ENCODE measurements around the gene WRAP53. TPM values are rescaled to one million over a fixed set of nuclear protein-coding genes. Genes with fewer than 3 reads are reported as not detected.

Gene WRAP53
- total RNA-seq, 6 donors from 2014 or later = 6.0 to 10.3 (median 7.8) TPM

DNA sequence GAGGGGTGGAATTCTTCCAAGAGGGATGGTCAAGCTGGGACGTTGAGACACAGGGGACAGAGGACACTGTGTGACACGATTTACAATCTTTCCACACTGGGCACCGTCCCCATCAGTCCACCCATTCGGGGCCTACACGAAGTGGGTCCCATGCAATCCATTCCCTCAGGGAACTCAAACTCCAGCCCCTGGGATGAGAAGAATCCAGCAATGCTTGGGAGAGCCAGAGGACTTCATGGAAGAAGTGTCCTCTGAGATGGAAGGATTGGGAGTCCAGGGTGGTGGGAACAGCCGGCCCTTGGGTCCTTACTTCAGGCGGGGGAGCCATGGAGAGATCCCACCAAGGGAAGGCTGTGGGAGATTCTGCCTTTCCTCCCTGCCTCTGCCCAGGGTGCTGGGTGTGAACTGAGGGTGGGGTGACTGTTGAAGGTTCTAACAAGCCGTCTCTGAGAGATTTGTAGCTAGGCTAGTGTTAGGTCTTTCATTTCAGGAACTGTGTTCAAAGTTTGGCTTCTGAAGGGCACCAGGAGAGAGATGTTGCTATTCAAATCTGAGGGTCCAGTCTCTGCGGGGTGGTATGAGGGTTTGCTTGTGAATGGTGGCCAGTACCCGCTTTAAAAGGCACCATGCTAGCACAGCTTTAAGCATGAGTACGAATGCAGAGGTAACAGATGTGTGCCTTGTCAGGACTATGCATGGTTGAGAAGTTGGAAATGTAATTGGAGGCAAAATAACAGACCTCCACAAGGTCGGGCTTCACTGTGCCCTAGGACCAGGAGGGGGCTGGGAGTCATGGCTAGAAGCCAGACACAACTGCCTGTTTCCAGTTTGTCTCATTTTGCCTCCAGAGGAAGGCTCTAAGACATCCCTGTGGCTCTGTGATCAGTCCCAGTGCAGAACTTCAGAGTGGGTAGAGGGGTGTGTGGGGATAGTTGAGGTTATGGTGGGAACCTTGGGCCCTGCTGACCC lies 35.6 kb upstream of the WRAP53 start:
- Histone ChIP-seq H3K4me1 (peaks cover 16 to 22% (median 21%) of the 10 kb centered on the region in 4 donors), H3K36me3 (no peaks in the 10 kb centered on the region), H3K4me3 (no peak overlapping the region), H3K9me3 (no peaks in the 10 kb centered on the region), H3K27me3 (peaks cover 0 to 26% (median 6%) of the 10 kb centered on the region in 4 donors), H3K27ac (peak overlapping the region in 1 of 4 donors; percentile 26)
- TF ChIP-seq POLR2AphosphoS5 (IDR thresholded peaks at IDR 0.05) (no peak), POLR2A (IDR thresholded peaks at IDR 0.05) (no peak), EP300 (IDR thresholded peaks at IDR 0.05) (no peak)
- TF ChIP-seq, protein P1, sequence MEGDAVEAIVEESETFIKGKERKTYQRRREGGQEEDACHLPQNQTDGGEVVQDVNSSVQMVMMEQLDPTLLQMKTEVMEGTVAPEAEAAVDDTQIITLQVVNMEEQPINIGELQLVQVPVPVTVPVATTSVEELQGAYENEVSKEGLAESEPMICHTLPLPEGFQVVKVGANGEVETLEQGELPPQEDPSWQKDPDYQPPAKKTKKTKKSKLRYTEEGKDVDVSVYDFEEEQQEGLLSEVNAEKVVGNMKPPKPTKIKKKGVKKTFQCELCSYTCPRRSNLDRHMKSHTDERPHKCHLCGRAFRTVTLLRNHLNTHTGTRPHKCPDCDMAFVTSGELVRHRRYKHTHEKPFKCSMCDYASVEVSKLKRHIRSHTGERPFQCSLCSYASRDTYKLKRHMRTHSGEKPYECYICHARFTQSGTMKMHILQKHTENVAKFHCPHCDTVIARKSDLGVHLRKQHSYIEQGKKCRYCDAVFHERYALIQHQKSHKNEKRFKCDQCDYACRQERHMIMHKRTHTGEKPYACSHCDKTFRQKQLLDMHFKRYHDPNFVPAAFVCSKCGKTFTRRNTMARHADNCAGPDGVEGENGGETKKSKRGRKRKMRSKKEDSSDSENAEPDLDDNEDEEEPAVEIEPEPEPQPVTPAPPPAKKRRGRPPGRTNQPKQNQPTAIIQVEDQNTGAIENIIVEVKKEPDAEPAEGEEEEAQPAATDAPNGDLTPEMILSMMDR (IDR thresholded peaks at IDR 0.05) = no peak
- no peak for ATAC-seq (ENCODE audit: low FRiP score in 2 of 2)
- 72 to 79% methylated on average over 7 to 12 of the region's 12 CpGs for WGBS, 2 donors
- DNase-seq = no peak

DNA sequence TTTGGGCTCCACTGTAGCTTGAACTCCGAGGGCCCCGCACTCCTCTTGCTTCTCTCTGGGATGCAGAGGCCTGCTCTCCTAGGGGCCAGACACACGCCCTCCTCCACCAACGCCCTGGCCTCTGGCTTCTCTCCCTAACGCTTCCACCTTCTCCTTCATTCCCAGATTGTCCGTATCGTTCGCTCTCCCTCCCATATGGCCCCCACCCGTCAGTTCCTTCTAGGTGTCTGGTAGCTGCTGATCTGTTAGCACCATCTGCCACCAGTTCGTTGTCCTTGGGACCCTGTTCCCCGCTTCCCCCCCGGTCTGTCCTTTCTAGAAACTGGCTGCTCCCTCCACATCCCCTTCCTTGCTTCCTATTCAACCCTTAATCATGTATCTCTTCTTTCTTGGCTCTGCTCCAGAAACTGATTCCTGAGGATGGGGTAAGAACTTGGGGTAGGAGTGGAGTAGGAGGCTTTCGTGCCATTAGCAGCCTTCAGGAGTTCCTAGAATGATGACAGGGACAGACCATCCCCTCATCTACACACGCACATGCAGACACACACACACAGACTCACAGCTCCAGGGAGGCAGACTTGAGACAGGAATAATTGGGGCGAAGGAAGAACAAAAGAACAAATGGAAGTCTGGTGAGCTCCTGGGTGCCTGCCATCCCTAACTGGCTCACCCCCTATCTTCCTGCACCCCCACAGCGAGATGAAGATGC lies 33.3 kb upstream of the WRAP53 start:
- H3K27ac ChIP-seq = no peak overlapping the region
- H3K27me3 ChIP-seq = peaks cover 0 to 25% (median 6%) of the 10 kb centered on the region in 4 donors
- no peaks in the 10 kb centered on the region for H3K36me3 ChIP-seq
- ATAC-seq (ENCODE audit: low FRiP score in 2 of 2) = no peak
- WGBS, 2 donors = 75 to 80% methylated on average over 16 of the region's 16 CpGs
- no peak for DNase-seq
- H3K4me3 ChIP-seq = no peak overlapping the region
- no peak for TF ChIP-seq EP300 (IDR thresholded peaks at IDR 0.05)
- TF ChIP-seq POLR2A (IDR thresholded peaks at IDR 0.05) = no peak
- TF ChIP-seq, protein P1 (IDR thresholded peaks at IDR 0.05) = no peak
- TF ChIP-seq POLR2AphosphoS5 (IDR thresholded peaks at IDR 0.05) = no peak
- H3K4me1 ChIP-seq = peaks cover 16 to 21% (median 20%) of the 10 kb centered on the region in 4 donors
- no peaks in the 10 kb centered on the region for H3K9me3 ChIP-seq

DNA sequence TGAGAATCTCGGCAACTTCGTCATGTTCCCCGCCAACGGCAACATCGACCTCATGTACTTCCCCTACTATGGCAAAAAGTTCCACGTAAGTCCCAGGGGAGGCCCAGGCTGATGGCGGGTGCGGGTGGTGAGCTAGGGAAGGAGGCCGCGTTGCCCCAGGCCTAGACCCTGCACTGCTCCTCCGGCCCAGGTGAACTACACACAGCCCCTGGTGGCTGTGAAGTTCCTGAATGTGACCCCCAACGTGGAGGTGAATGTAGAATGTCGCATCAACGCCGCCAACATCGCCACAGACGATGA lies 32.8 kb upstream of the WRAP53 start:
- TF ChIP-seq, protein P1 (IDR thresholded peaks at IDR 0.05) = no peak
- DNase-seq (no peak), ATAC-seq (ENCODE audit: low FRiP score in 2 of 2) (no peak)
- no peaks in the 10 kb centered on the region for H3K9me3 ChIP-seq
- no peak overlapping the region for H3K4me3 ChIP-seq
- H3K27me3 ChIP-seq = peaks cover 0 to 20% (median 6%) of the 10 kb centered on the region in 4 donors
- WGBS, 2 donors = 92 to 95% methylated on average over 17 of the region's 17 CpGs
- H3K36me3 ChIP-seq = no peaks in the 10 kb centered on the region
- peaks cover 13 to 16% (median 15%) of the 10 kb centered on the region in 4 donors for H3K4me1 ChIP-seq
- H3K27ac ChIP-seq = no peak overlapping the region

DNA sequence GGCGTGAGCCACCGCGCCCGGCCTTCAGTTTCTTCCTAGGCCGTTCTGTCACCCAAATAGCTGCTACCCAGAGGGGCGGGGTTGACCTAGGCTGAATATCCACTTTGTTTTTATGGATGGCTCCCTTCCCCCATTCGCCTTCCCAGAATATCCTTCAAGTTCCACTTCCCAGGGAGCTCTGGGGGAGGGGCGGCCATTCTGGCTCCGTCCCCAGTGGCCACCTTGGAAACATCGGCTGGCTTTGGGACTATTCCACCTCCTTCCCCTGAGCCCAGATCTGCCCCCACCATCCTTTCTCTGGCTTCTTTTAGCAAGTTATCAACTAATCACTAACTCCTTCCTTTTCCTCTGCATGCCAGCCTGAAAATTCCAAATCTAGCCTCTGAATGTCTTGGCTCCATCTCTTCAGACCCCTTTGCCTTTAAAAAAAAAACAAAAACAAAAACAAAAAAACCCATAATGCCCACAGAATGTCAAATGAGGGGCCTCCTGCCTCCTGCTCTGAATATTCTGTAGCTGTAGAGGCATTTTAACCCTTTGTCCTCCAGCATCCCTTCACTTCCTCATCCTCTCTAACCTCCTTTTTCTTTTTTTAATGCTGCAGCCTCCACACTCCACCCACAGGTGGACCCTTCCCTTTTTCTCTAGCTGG lies 31.2 kb upstream of the WRAP53 start:
- no peaks in the 10 kb centered on the region for H3K36me3 ChIP-seq
- H3K4me1 ChIP-seq = peaks cover 0 to under 1% (median 0%) of the 10 kb centered on the region in 4 donors
- ATAC-seq (ENCODE audit: low FRiP score in 2 of 2) = no peak
- no peak overlapping the region for H3K27ac ChIP-seq
- TF ChIP-seq POLR2A (IDR thresholded peaks at IDR 0.05) = no peak
- TF ChIP-seq EP300 (IDR thresholded peaks at IDR 0.05) = no peak
- TF ChIP-seq, protein P1 (IDR thresholded peaks at IDR 0.05) = no peak
- TF ChIP-seq POLR2AphosphoS5 (IDR thresholded peaks at IDR 0.05) = no peak
- no peaks in the 10 kb centered on the region for H3K9me3 ChIP-seq
- DNase-seq = peak in 1 of 2 donors; percentile 41
- 43 to 49% methylated on average over 10 of the region's 10 CpGs for WGBS, 2 donors
- H3K4me3 ChIP-seq = no peak overlapping the region
- peaks cover 0 to 4% (median under 1%) of the 10 kb centered on the region in 4 donors for H3K27me3 ChIP-seq

All from upper lobe of left lung (tissue), 6 donors.